HS-5 (cell line): ENCODE data around the gene LYPLA2.
A peak's percentile ranks its signal among the peaks of the same experiment; 100 is the strongest.
"Not testable (repeated sequence)": the region's sequence is repeated elsewhere in the genome, so short reads cannot be mapped to it uniquely, and the experiment has no call there.

Experiments
- DNase-seq: peaks from one replicate; pipeline ENCODE4 v3.0.0-alpha.2; 2012; ENCODE audit warnings: low read depth

Gene LYPLA2

DNA sequence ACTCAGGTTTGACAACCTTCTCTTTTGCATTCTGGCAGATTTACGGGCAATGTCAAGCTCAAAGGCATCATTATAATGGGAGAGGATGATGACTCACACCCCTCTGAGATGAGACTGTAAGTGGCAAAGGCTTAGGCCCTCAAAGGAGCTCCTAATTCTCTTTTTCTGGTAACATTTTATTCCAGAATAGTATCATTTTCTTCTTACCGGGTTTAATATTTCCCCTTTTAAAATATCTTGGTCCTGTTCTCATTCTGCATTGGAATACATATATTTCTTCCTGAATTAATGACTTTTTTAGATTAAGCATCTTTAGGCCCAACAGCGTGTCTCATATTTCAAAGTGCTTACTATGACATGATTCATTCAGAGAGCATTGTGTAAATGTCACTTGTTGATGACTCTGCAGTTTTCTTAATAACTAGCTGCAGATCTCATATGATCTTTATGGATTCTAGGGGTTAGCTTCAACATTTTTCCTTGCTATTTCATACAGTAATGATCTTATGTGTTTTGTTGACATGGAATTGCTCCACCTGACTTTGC lies 11.0 kb upstream of the LYPLA2 start:
- DNase-seq, result peak; percentile 65

DNA sequence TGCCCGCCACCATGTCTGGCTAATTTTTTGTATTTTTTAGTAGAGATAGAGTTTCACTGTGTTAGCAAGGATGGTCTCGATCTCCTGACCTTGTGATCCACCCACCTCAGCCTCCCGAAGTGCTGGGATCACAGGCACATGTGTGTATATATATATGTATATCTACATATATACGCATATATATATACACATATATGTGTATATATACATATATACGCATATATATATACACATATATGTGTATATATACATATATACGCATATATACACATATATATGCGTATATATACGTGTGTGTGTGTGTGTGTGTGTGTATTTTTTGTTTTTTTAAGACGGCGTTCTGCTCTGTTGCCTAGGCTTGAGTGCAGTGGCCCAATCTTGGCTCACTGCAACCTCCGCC lies 7.8 kb upstream of the LYPLA2 start:
- not testable (repeated sequence) for DNase-seq

DNA sequence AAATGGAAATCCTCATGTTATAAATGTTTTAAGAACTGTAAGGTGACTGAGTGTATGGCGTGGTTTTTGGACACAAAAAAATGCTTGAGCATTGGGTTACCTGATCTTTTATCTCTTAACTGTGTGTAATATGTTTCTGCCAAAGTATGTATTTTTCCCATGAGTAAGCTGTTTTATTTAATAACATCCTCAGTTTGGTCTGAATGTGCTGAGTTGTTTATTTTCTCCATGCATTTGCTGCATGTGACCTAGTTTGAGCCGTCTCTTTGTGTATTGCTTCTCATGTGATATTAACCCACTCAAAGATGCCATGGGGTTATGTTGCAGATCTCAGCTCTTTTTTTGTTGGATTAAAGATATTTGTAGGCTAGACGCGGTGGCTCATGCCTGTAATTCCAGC lies 6.1 kb upstream of the LYPLA2 start:
- no peak for DNase-seq

DNA sequence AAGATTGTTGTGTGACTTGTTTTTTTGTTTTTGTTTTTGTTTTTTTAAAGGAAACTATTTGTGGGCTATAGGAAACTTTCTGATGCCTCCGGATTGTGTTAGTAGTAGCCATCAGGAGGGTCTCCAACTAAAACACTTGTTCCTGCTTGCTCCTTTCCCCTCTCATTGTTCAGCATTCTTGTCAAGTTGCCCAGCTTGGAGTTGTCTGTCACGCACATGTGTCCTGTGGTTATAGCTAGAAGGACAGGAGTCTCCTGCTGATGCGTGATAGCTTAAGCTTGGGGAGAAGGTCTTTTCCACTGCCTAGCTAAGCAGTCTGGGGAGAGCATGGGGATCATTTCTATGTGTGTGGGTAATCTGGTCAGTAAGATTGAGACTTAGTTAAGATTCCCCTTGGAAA lies 3.2 kb upstream of the LYPLA2 start:
- no peak for DNase-seq

DNA sequence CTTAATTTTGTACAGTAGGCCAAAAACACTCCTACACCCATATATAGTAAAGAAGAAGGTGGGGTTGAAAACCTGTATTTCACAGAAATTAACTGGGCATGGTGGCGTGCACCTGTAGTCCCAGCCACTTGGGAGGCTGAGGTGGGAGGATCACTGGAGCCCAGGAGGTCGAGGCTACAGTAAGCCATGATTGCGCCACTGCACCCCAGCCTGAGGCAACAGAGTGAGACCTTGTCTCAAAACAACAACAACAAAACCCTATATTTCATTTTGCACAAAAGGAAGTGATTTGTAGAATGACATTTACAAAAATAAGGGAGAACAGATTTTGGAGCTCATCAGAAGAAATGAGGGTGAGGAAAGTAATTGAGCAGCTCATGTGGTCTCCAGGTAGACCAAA lies 2.2 kb upstream of the LYPLA2 start:
- no peak for DNase-seq

DNA sequence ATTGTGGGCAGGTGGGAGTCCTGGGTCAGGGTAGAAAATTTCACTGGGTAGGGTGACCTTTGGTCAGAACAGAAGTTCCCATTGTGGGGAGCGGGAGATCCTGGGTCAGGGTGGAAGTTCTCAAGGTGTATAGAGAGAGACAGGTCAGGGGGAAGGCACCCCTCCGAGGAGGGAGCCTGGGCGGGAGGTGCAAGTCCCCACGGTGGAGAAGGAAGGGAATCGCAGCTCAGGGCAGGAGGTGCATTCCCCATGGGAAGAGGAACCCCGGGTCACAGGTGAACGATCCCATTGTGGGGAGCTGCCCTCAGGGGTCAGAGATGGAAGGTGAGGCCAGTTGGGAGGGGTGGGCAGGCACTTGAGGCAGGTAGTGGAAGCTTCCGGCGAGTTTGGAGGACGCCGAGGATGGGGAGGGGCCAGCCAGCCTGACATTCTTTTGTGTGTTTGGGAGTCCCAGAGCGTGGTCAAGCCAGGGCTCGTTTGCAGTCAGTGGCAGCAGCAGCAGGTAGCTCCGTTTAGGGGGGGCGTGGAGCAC lies 637 bp downstream of the LYPLA2 start:
- no peak for DNase-seq

DNA sequence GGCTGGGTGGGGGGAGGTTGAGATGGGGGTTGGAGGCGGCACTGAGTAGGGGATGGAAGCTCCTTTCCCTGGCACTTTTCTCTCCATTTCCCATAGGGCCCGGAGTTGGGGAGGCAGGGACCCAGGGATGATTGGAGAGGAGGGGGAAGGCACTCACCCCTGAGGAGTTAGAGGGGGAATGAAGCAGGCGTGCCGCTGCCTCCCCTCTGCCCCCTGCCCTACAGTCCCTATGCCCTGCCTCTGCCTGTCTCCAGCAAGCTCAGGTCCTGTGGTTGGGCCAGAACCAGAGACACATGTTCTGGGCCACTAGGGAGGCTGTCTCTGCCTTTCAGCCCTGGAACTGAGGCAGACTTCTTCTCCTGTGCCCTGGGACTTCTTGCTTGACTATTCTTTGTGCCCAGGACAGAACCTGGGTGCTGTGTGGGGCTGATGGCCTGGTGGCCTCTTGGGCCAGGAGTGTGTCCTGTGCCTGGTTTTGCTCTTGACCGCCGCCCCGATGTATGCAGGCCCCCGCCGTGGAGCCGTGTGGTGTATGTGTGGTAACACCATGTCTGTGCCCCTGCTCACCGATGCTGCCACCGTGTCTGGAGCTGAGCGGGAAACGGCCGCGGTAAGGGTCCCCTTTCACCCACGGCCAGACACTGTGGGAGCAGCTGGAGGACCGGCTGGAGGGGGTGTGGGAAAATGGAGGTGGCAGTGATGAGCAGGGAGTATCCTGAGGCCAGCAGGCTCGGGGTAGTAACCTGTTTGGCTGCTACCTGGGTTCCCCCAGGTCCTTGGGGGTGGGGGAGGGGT lies 1.4 kb downstream of the LYPLA2 start:
- DNase-seq, result no peak

DNA sequence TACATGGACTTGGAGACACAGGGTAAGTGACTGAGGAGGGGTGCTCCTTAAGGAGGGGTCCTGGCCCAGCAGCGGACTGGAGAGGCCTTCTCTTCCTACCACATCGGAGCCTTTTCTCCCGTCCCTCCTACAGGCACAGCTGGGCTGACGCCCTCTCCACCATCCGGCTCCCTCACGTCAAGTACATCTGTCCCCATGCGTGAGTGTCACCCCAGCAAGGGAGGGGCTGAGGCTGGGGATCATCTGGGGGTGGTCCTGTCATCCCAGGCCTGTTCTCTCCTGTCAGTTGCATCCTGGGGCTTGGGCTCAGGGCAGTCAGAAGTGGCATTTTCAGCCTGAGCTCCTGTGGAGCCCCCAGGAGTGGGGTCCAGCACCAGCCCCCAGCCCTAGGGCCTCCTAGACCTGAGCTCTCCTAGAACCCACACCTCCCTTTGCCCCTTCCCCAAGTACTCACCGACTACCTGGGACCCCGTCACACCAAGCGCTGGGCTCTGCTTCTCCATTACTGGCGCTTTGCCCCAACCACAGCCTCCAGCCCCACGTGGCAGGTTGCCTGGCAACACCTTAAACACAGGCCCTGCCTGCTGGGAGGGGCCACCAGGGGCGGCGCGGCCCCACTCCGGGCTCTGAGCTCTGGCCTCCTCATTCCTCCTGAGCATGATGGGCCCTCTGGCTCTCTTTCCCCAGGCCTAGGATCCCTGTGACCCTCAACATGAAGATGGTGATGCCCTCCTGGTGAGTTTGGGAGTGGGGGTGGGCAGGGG lies 2.3 kb downstream of the LYPLA2 start:
- no peak for DNase-seq

DNA sequence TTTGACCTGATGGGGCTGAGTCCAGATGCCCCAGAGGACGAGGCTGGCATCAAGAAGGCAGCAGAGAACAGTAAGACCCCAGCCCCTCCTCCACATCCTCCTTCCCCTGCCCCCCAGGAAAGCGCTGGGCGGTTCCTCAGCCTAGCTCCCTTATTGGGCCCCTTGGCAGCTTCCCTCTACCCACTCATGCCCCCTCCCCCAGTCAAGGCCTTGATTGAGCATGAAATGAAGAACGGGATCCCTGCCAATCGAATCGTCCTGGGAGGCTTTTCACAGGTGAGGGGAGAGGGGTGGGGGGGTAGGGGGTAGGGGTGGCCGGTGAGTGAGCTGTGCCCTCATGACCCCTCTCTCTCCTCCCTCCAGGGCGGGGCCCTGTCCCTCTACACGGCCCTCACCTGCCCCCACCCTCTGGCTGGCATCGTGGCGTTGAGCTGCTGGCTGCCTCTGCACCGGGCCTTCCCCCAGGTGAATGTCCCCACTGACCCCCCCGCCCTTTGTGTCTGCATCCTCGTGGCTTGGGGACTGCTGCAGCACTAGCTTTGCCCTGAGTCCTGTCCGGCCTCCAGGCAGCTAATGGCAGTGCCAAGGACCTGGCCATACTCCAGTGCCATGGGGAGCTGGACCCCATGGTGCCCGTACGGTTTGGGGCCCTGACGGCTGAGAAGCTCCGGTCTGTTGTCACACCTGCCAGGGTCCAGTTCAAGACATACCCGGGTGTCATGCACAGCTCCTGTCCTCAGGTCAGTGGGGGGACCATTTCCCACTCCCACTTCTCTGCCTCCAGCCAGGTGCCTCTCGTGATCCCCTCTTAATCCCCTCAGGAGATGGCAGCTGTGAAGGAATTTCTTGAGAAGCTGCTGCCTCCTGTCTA lies 3.2 kb downstream of the LYPLA2 start:
- no peak for DNase-seq

DNA sequence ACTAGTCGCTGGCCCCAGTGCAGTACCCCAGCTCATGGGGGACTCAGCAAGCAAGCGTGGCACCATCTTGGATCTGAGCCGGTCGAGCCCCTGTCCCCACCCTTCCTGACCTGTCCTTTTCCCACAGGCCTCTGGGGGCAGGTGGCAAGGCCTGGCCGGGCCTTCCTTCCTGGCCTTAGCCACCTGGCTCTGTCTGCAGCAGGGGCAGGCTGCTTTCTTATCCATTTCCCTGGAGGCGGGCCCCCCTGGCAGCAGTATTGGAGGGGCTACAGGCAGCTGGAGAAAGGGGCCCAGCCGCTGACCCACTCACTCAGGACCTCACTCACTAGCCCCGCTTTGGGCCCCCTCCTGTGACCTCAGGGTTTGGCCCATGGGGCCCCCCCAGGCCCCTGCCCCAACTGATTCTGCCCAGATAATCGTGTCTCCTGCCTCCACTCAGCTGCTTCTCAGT lies 3.8 kb downstream of the LYPLA2 start:
- DNase-seq, result not testable (repeated sequence)

DNA sequence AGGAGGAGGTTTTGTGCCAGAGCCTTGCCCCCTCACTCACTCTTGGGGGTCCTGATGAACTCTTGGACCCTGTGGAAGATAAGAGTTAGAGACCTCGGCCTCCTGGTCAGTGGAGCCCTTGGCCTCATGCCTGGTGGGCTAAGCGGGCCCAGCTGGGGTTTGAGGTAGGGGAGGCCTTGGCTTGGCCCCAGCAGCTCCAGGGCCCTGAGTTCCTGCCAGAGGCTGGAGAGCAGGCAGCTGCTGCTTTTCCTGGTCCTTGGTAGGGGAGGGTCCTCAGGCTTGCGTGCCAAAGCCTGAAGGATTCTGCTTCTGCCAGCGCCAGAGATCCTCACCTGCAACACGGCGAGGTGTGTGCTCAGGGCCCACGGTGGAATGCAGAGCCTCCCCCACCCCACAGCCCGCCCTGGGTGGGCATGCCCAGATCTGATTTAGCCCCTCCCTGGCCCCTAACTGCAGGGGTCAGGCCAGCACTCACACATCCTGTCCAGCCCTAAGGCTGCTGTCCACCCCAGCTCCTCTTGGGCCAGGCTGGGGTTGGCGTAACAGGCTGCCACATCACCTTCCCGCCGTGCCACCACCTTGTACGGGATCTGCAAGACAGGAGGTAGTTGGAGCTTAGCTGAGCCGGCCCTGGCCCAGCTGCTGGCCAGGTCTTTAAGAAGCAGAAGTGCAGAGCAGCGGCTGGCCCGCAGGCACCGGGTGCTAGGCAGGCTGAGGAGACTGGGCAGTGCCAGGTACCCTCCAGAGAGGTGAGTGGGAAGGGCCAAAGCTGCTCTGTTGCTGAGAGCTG lies 4.9 kb downstream of the LYPLA2 start:
- DNase-seq, result no peak

DNA sequence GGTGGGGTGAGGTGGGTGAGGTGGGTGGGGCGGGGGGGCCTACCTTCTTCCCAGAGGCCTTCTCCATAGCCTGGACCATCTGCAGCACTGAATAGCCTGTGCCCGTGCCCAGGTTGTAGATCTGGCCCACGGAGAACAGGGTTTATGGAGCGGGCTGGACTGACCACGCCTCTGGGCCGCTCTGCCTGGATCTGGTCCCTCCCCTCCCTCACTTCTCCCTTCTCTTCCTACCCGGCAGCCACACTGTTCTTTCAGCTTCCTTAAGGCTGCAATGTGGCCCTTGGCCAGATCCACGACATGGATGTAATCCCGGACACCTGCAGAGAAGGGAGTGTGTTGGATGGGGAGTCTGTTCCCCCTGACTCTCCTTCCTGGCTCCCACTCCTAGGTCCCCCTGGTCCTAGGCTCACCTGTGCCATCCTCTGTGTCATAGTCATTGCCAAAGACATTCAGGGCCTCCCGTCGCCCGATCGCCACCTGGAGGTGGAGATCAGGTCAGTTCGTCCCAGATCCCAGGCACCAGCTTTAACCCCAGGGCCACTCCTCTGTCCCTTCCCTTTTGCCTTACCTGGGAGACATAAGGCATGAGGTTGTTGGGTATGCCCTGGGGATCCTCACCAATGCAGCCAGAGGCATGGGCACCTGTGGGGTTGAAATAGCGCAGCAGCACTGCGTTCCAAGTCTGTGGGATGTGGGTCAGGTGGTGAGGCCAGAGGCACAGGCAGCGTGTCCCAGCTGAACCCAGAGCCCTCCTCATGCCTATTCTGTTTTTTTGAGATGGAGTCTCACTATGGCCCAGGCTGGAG lies 5.7 kb downstream of the LYPLA2 start:
- no peak for DNase-seq

DNA sequence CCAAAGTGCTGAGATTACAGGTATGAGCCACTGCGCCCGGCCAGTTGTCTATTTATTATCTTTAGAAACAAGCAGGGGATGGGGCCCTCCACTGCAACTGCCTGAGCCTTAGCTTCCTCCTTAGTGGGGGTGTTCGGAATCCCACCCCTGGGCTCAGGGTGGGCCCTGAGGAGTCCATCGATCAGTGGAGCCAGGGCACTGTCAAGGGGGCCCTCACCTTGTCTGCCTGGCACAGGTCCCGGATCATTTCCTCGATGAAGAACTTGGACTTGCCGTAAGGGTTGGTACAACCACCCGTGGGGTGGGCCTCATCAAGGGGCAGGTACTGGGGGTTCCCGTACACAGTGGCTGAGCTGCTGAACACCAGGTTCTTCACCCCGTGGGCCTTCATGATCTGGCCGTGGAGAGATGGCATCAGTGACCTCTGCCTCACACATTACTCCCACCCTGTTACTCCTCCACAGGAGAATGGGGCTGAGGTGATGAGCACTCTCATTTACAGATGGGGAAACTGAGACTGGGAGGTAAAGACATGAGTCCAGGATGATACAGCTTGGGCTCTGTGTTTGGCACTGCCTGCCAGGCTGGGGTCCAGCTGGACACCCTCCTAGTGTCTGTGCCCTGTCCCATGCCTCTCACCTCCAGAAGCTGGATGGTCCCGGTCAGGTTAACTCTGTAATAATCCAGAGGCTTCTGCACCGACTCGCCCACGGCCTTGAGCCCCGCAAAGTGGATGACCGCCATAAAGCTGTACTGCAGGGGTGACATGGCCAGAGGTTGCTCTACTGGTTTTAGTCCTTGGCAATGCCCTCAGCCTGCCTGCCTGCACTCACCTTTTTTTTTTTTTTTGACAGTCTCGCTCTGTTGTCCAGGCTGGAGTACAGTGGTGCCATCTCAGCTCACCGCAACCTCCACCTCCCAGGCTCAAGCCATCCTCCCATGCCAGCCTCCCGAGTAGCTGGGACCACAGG lies 6.8 kb downstream of the LYPLA2 start:
- no peak for DNase-seq

DNA sequence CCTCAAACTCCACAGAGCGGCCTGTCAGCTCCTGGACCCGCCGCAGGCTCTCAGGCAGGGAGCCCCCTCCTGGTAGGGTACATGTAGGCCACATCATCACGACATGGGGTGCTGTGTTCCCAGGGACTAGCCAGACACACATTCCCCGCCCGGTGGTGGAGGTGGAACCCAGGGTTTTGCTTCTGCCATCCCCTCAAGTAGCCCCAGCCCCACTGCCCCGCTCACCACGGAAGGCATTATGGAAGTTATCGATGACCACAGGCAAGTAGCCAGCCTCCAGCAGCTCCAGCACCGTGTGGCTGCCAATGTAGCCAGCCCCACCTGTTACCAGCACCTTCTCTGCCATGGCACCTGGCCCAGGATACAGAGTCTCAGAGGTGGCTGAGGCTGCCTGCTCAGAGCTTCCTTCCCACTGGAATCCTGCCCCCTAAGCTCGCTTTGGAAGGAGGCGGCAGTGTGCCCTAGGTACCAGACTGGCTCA lies 7.8 kb downstream of the LYPLA2 start:
- DNase-seq, result no peak

DNA sequence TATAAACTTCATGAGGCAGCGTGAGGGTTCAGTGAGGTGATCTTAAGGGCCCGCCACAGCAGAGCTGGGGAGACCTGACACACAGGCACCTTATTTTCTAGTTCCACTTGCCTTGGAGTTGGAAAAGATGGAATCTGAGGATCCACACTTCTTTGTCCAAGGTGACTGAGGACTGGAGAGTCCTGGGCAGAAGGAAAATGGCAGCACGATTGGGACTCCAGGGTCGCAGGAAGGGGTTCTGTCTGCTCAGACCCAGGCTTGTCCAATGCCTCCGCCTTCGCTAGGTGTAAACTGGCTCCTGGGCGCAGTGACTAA lies 8.3 kb downstream of the LYPLA2 start:
- DNase-seq, result no peak

DNA sequence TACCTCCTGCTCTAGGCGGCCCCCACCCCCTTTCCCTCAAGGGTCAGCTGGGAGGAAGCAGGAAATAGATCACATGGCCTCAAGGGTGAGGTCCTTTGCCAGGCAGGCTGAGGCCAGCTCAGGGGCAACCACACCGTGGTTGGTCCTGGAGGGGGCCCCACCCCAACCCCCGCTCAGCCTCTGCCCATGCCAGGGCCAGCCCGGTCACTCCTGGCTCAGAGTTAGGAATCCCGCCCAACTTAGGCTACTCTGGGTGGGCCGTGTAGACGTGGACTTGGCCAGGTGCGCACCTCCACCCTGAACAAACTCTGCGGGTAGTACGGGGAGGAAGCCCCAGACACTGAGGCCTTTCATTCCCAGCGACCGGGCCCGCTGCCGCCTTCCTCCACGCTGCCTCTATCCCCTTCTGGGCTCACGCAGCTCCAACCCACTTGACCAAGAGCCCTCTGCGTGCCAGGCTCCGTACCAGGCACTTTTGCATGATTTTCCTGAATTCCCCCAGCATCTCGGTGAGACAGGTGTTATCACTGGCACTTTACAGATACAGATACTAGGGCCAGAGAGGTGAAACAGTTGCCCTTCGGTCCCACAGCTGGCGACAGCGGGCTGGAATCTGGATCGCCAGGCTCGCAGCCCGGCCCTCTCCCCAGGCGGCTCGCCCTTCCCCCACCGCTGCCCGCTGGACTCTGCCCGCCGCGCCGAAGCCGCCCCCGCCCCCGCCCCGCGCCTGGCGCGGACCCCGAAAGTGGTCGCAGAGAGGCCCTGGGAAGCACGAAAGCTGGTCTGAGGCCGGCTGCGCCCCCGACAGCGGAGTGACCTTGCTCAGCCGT lies 8.8 kb downstream of the LYPLA2 start:
- DNase-seq, result peak; percentile 43

DNA sequence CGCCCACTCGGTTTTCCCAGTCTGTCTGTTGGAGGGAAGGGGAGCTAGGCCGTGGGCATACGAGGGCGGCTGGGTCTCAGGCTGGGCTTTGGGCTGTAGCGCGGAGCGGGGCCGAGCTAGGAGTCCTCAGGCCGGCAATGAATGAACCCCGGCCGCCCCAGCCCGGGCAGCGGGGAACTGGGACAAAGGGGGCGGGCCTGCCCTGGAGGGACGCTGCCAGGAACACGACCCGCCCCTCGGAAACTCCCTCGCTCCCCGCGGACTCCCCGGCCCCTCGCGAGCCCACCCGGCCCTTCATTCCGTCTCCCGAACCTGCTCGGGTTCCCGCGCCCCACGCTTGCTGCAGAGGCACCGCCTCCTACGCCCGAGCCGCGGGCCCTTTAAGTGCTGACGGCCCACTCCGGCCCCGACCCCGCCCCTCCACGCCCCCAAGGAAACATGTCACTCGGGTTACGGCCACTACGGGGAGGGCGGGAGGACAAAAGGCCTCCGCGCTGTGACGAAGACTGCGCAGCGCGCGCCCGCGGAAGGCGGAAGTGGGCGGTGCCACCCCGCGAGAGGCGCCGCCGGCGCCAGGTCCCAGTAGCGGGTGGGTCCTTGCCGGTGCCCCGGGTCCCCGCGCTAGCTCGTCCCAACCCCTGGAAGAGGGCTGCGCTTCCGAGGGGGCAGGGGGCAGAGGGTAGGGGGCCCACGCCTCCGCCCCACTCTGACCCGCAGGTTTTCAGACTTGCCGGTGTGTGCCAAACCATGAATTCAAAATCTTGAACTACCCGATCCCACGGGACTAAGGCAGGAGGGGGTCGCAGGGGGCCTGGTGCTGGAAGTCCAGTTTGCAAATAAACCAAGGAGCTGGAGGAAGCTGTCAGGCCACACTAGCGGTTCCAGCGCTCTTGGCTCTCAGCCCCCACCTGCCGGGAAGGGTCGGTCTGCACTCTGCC lies 9.7 kb downstream of the LYPLA2 start, which contains the start of gene GALE:
GALE (minus strand) TSS at position 355 of the 938 bp plus-strand sequence. CDS start 1,747 bp downstream, outside the sequence.
- DNase-seq, result peak; percentile 71
